HG02798 (cell line): Measurements from ENCODE around the gene KCNQ4.

Source experiments
- ATAC-seq: cut with Tn5 transposase; IDR thresholded peaks from one replicate; pipeline ENCODE4 v1.9.1; 2021; ENCODE audit warnings: mild to moderate bottlenecking; ENCODE audit not compliant: unreplicated experiment, poor library complexity

Gene KCNQ4

GRCh38 chr1:40753142-40753882 is 30.3 kb upstream of the KCNQ4 start:
- peak; percentile 42 for ATAC-seq

- ATAC-seq = no peak
Measured at GRCh38 chr1:40754201-40754600, 29.4 kb upstream of the KCNQ4 start.

- ATAC-seq = no peak
Measured at GRCh38 chr1:40755067-40755466, 28.5 kb upstream of the KCNQ4 start.

GRCh38 chr1:40756523-40756922 is 27.1 kb upstream of the KCNQ4 start:
- ATAC-seq = no peak

GRCh38 chr1:40757084-40757483 is 26.5 kb upstream of the KCNQ4 start:
- no peak for ATAC-seq

GRCh38 chr1:40758004-40758403 is 25.6 kb upstream of the KCNQ4 start:
- no peak for ATAC-seq

- ATAC-seq = no peak
Measured at GRCh38 chr1:40758578-40759343, 24.8 kb upstream of the KCNQ4 start.

GRCh38 chr1:40760984-40761383 is 22.6 kb upstream of the KCNQ4 start:
- no peak for ATAC-seq

- peak; percentile 62 for ATAC-seq
Measured at GRCh38 chr1:40762144-40762923, 21.3 kb upstream of the KCNQ4 start.

- no peak for ATAC-seq
Measured at GRCh38 chr1:40763742-40764532, 19.6 kb upstream of the KCNQ4 start.

GRCh38 chr1:40764981-40765380 is 18.6 kb upstream of the KCNQ4 start:
- ATAC-seq = no peak

GRCh38 chr1:40766017-40766416 is 17.6 kb upstream of the KCNQ4 start:
- ATAC-seq = no peak

- no peak for ATAC-seq
Measured at GRCh38 chr1:40766560-40766959, 17.0 kb upstream of the KCNQ4 start.

- no peak for ATAC-seq
Measured at GRCh38 chr1:40768146-40768990, 15.2 kb upstream of the KCNQ4 start.

- ATAC-seq = no peak
Measured at GRCh38 chr1:40769815-40770214, 13.8 kb upstream of the KCNQ4 start.

GRCh38 chr1:40770296-40771070 is 13.1 kb upstream of the KCNQ4 start:
- no peak for ATAC-seq

GRCh38 chr1:40772146-40772955 is 11.2 kb upstream of the KCNQ4 start:
- ATAC-seq = no peak

- ATAC-seq = no peak
Measured at GRCh38 chr1:40773748-40774265, 9.8 kb upstream of the KCNQ4 start.
